Ascending aorta (tissue), 2 donors: ENCODE results near the gene ZNF483. TPM values are rescaled to one million over a fixed set of nuclear protein-coding genes. Genes with fewer than 3 reads are reported as not detected.

Source experiments
- DNase-seq, 2 donors: peaks; one replicate each; pipeline ENCODE4 v3.0.0-alpha.2; 2019; ENCODE audit warnings: low spot score in 2 of 2
- H3K27ac ChIP-seq, 2 donors: fragments of 200-600 bp; sonication (generic); one replicate each; pipeline ENCODE4 v1.5.1; 2016 to 2017; ENCODE audit warnings: mild to moderate bottlenecking in 1 of 2
- H3K27me3 ChIP-seq: fragments of 200-600 bp; sonication (generic); one replicate; pipeline ENCODE4 v1.5.1; 2017
- H3K36me3 ChIP-seq, 2 donors: fragments of 200-600 bp; sonication (generic); one replicate each; pipeline ENCODE4 v1.5.1; 2016
- H3K4me1 ChIP-seq, 2 donors: fragments of 200-600 bp; sonication (generic); one replicate each; pipeline ENCODE4 v1.5.1; 2016 to 2017; ENCODE audit warnings: mild to moderate bottlenecking in 1 of 2
- H3K4me3 ChIP-seq, 2 donors: fragments of 200-600 bp; sonication (generic); one replicate each; pipeline ENCODE4 v1.5.1; 2016 to 2017; ENCODE audit warnings: mild to moderate bottlenecking in 1 of 2
- H3K9me3 ChIP-seq, 2 donors: fragments of 200-600 bp; sonication (generic); one replicate each; pipeline ENCODE4 v1.5.1; 2016
- intact Hi-C: fragments of 100-400 bp; cut with DNase I; formaldehyde crosslinking; loops from one replicate; pipeline ENCODE4 v1.15.1; 2023
- total RNA-seq: library from RNA; depleted of rRNA; stranded (reverse); fragments of >200 nt; gene quantifications from one replicate; pipeline ENCODE4 v1.1.0, GENCODE V29; 2016
- TF ChIP-seq, protein P1 (sequence below), 3 experiments: fragments of 200-600 bp in 2 of 3; fragments of 450-650 bp in 1 of 3; sonication (generic) in 2 of 3; IDR thresholded peaks; one replicate each; pipeline ENCODE4 v1.5.1; 2016 to 2019; ENCODE audit warnings: antibody characterized with exemption in 3 of 3, mild to moderate bottlenecking in 1 of 3, moderate library complexity in 1 of 3

The ZNF483 gene
- total RNA-seq, 1 donor from 2014 or later = 3.1 TPM

DNA sequence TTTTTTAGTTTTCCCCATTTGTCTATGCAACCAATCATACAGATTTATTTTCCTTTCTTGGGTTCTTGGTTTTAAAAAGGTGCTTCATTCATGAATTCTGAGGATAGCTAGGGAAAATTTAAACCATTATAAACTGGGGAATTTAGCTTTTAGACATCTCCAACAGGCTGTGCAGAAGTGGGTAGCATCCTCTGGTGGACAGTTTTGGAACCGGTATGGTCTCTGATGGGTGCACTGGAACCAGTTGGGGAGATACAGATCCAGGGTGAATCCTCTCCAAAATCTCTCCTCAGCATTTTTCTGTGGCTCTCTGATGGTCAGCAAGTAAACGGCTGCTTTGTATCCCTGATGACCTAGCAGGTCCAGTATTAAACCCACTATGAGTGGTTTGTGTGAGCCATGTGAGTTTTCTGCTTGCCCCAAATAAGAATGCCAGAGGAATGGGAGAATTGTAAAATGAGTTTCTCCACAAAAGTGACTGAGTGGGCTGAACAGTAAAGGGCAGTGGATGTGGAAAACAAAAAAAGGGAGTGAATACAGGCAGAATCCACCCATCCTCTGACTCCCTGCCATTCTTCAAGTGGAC lies 97.0 kb downstream of the ZNF483 start:
- TF ChIP-seq, protein P1, sequence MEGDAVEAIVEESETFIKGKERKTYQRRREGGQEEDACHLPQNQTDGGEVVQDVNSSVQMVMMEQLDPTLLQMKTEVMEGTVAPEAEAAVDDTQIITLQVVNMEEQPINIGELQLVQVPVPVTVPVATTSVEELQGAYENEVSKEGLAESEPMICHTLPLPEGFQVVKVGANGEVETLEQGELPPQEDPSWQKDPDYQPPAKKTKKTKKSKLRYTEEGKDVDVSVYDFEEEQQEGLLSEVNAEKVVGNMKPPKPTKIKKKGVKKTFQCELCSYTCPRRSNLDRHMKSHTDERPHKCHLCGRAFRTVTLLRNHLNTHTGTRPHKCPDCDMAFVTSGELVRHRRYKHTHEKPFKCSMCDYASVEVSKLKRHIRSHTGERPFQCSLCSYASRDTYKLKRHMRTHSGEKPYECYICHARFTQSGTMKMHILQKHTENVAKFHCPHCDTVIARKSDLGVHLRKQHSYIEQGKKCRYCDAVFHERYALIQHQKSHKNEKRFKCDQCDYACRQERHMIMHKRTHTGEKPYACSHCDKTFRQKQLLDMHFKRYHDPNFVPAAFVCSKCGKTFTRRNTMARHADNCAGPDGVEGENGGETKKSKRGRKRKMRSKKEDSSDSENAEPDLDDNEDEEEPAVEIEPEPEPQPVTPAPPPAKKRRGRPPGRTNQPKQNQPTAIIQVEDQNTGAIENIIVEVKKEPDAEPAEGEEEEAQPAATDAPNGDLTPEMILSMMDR (IDR thresholded peaks at IDR 0.05) = peak; percentile 33 to 70 (median 55)
- intact Hi-C loops = no loop called here
- Histone ChIP-seq H3K9me3 (no peaks in the 10 kb centered on the region), H3K36me3 (no peaks in the 10 kb centered on the region), H3K27me3 (no peaks in the 10 kb centered on the region), H3K4me3 (no peak overlapping the region), H3K4me1 (no peaks in the 10 kb centered on the region), H3K27ac (no peak overlapping the region)
- DNase-seq = no peak

DNA sequence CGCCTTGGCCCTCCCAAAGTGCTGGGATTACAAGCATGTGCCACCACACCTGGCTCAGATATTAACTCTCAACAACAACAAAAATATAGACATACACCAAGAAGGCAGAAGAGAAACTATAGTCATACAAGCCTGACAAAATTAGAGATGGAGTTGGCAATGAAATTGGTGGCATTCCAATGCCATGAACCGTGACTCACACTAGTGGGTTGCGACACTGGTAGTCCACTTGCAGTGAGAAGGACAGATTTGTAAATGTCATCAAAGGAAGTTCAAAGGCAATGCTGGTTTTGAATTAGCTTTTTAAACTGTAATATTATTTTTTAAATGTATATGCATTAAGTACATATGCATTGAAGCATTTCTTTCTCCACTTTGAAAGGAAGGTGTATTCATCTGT lies 97.6 kb downstream of the ZNF483 start:
- peak in 1 of 2 donors; percentile 83 for DNase-seq

More for the DNA sequence above, 97.6 kb downstream of the ZNF483 start:
- no peaks in the 10 kb centered on the region for H3K9me3 ChIP-seq
- H3K36me3 ChIP-seq = no peaks in the 10 kb centered on the region
- TF ChIP-seq, protein P1 (IDR thresholded peaks at IDR 0.05) = no peak
- H3K27me3 ChIP-seq = no peaks in the 10 kb centered on the region
- no peak overlapping the region for H3K4me3 ChIP-seq
- intact Hi-C loops = no loop called here
- H3K27ac ChIP-seq = no peak overlapping the region
- no peaks in the 10 kb centered on the region for H3K4me1 ChIP-seq

Other genes with a start within 250 kb of the ZNF483 start
- gene OR2K2, start 195.0 kb upstream of the ZNF483 start, total RNA-seq = not detected
- 32.6 TPM for gene ECPAS, start 40.8 kb upstream of the ZNF483 start, total RNA-seq
- gene PTGR1, start 74.5 kb downstream of the ZNF483 start, total RNA-seq = 86.2 TPM
- gene DNAJC25, start 106.2 kb downstream of the ZNF483 start, total RNA-seq = 2.2 TPM
- gene GNG10, start 136.4 kb downstream of the ZNF483 start, total RNA-seq = 23.8 TPM